Activated CD8-positive, alpha-beta memory T cell treated with anti-CD3 and anti-CD28 coated beads for 1 hour (primary cell): Measurements from ENCODE around the gene FAM81B.

ENCODE experiments used
- DNase-seq, 2 donors: peaks; one replicate each; pipeline ENCODE4 v3.0.0-alpha.2; 2020; ENCODE audit warnings: low read depth in 1 of 2; ENCODE audit errors: extremely low read depth in 1 of 2

FAM81B gene

GRCh38 chr5:95460665-95461064, 69.5 kb downstream of the FAM81B start:
- no peak for DNase-seq

- no peak for DNase-seq
Measured at GRCh38 chr5:95471487-95471886, 80.3 kb downstream of the FAM81B start.

GRCh38 chr5:95471942-95472341, 80.8 kb downstream of the FAM81B start:
- DNase-seq = no peak

- no peak for DNase-seq
Measured at GRCh38 chr5:95484421-95484820, 93.3 kb downstream of the FAM81B start.

- DNase-seq = no peak
Measured at GRCh38 chr5:95486191-95486590, 95.0 kb downstream of the FAM81B start.

GRCh38 chr5:95487880-95488279, 96.7 kb downstream of the FAM81B start:
- no peak for DNase-seq
